IMR-90 (cell line): ENCODE results near the gene CDK15. TPM values are rescaled to one million over a fixed set of nuclear protein-coding genes. Genes with fewer than 3 reads are reported as not detected.
"Not testable (repeated sequence)": the region's sequence is repeated elsewhere in the genome, so short reads cannot be mapped to it uniquely, and the experiment has no call there.

Source experiments
- ATAC-seq: fragments of 200-7000 bp; cut with Tn5 transposase; 2 replicates; pipeline ENCODE4 v1.9.1; 2020; ENCODE audit warnings: low read depth, mild to moderate bottlenecking, moderate library complexity
- BruUV-seq: library from RNA; stranded (reverse); fragments of 400-500 nt; replicated peaks from 2 replicates; lab custom pipeline; 2021; lab: Mats Ljungman, UMichigan
- CTCF ChIA-PET: fragments of 300-600 bp; formaldehyde crosslinking; extraction: SDS; loops from one replicate; lab custom pipeline; 2021; ENCODE audit warnings: antibody characterized with exemption; lab: Yijun Ruan, JAX
- POLR2A ChIA-PET: fragments of 300-600 bp; sonication (Branson Sonifier 250); formaldehyde crosslinking; loops from one replicate; lab custom pipeline; 2022; ENCODE audit warnings: antibody characterized with exemption; ENCODE audit not compliant: unreplicated experiment; lab: Charles Lee
- DNase-seq: peaks from one replicate; pipeline ENCODE4 v3.0.0; 2013
- H2AFZ ChIP-seq: replicated peaks from 2 replicates; pipeline ENCODE3; 2013; ENCODE audit warnings: low read length, mild to moderate bottlenecking; ENCODE audit not compliant: poor library complexity
- H2AK5ac ChIP-seq: 2 replicates; pipeline ENCODE4 v1.6.1; 2013; ENCODE audit warnings: low read depth, low read length, inconsistent platforms
- H2AK9ac ChIP-seq: replicated peaks from 2 replicates; pipeline ENCODE3; 2013; ENCODE audit warnings: mild to moderate bottlenecking, low read depth, low read length, moderate library complexity; ENCODE audit not compliant: poor library complexity
- H2BK120ac ChIP-seq: 2 replicates; pipeline ENCODE4 v1.6.1; 2013; ENCODE audit warnings: low read depth, low read length, inconsistent platforms
- H2BK15ac ChIP-seq: 3 replicates; pipeline ENCODE4 v1.6.1; 2013; ENCODE audit warnings: low read depth, low read length, inconsistent platforms
- H2BK20ac ChIP-seq: 2 replicates; pipeline ENCODE4 v1.6.1; 2013; ENCODE audit warnings: low read depth, mild to moderate bottlenecking, inconsistent platforms, low read length, moderate library complexity
- H2BK5ac ChIP-seq: 2 replicates; pipeline ENCODE4 v1.6.1; 2013; ENCODE audit warnings: mild to moderate bottlenecking, low read depth, low read length, inconsistent platforms; ENCODE audit not compliant: poor library complexity, severe bottlenecking
- H3K14ac ChIP-seq: replicated peaks from 2 replicates; pipeline ENCODE4 v1.6.1; 2013; ENCODE audit warnings: low read depth, low read length, inconsistent platforms
- H3K18ac ChIP-seq: 2 replicates; pipeline ENCODE4 v1.6.1; 2013; ENCODE audit warnings: low read depth, low read length, control low read depth
- H3K23ac ChIP-seq: 2 replicates; pipeline ENCODE4 v1.6.1; 2013; ENCODE audit warnings: low read depth, low read length, inconsistent platforms
- H3K27ac ChIP-seq: 2 replicates; pipeline ENCODE4 v1.5.1; 2013; ENCODE audit warnings: mild to moderate bottlenecking, control low read depth, low read length; ENCODE audit not compliant: insufficient read depth
- H3K27me3 ChIP-seq: 2 replicates; pipeline ENCODE4 v1.6.1; 2013; ENCODE audit warnings: low read length; ENCODE audit not compliant: control insufficient read depth, insufficient read depth
- H3K36me3 ChIP-seq: 2 replicates; pipeline ENCODE4 v1.6.1; 2013; ENCODE audit warnings: low read length, mixed read lengths; ENCODE audit not compliant: control insufficient read depth, insufficient read depth
- H3K4ac ChIP-seq: 2 replicates; pipeline ENCODE4 v1.6.1; 2013; ENCODE audit warnings: low read depth, low read length, inconsistent platforms
- H3K4me1 ChIP-seq: 2 replicates; pipeline ENCODE4 v1.6.1; 2013; ENCODE audit warnings: low read length, mixed read lengths; ENCODE audit not compliant: control insufficient read depth, insufficient read depth
- H3K4me2 ChIP-seq: 2 replicates; pipeline ENCODE4 v1.6.1; 2013; ENCODE audit warnings: low read depth, mild to moderate bottlenecking, control low read depth, low read length, moderate library complexity
- H3K4me3 ChIP-seq: 2 replicates; pipeline ENCODE4 v1.5.1; 2013; ENCODE audit warnings: low read depth, mild to moderate bottlenecking, control low read depth, low read length, moderate library complexity; ENCODE audit not compliant: insufficient read depth
- H3K56ac ChIP-seq: 2 replicates; pipeline ENCODE4 v1.6.1; 2013; ENCODE audit warnings: low read length, inconsistent platforms; ENCODE audit not compliant: insufficient read depth; ENCODE audit errors: extremely low read depth
- H3K79me1 ChIP-seq, 2 experiments: 2 replicates each; pipeline ENCODE4 v1.6.1; 2013; ENCODE audit warnings: low read length in 2 of 2, inconsistent platforms in 1 of 2, low read depth in 1 of 2
- H3K9ac ChIP-seq: 2 replicates; pipeline ENCODE4 v1.6.1; 2013; ENCODE audit warnings: low read depth, low read length, control low read depth
- H3K9me1 ChIP-seq: 2 replicates; pipeline ENCODE4 v1.6.1; 2013; ENCODE audit warnings: low read length, inconsistent platforms; ENCODE audit not compliant: insufficient read depth
- H3K9me3 ChIP-seq: 2 replicates; pipeline ENCODE4 v1.6.1; 2013; ENCODE audit warnings: low read length; ENCODE audit not compliant: control insufficient read depth, insufficient read depth
- H4K20me1 ChIP-seq: 2 replicates; pipeline ENCODE4 v1.6.1; 2013; ENCODE audit warnings: low read length, inconsistent platforms; ENCODE audit not compliant: insufficient read depth
- H4K5ac ChIP-seq: 2 replicates; pipeline ENCODE4 v1.6.1; 2013; ENCODE audit warnings: mild to moderate bottlenecking, low read depth, low read length, control low read depth
- H4K8ac ChIP-seq, 2 experiments: 2 replicates each; pipeline ENCODE4 v1.6.1; 2013; ENCODE audit warnings: low read depth in 2 of 2, low read length in 2 of 2, control low read depth in 1 of 2, inconsistent platforms in 1 of 2
- H4K91ac ChIP-seq: 2 replicates; pipeline ENCODE4 v1.6.1; 2013; ENCODE audit warnings: low read depth, low read length, inconsistent platforms; ENCODE audit not compliant: insufficient read depth
- WGBS, 2 experiments: methylation state at CpG; one replicate each; pipeline versions ENCODE4 v1.1.5 to v1.1.7; 2013; ENCODE audit warnings: missing lambda C conversion rate in 2 of 2; ENCODE audit not compliant: insufficient read length in 1 of 2; ENCODE audit errors: extremely low coverage in 2 of 2; 5-methylcytosine and 5-hydroxymethylcytosine counted together
- dilution Hi-C: fragments of 300-500 bp; cut with HindIII; formaldehyde crosslinking; loops from one replicate; pipeline ENCODE4 v1.14.3; 2018; ENCODE audit warnings: low sequenced_read_pairs; ENCODE audit not compliant: unreplicated experiment
- in situ Hi-C: fragments of 300-500 bp; cut with MboI; formaldehyde crosslinking; loops from 3 replicates; pipeline ENCODE4 v1.14.3; 2019; ENCODE audit warnings: low sequenced_read_pairs, inconsistent platforms, mixed read lengths
- intact Hi-C: fragments of 100-400 bp; cut with micrococcal nuclease; formaldehyde crosslinking; loops from 2 replicates; pipeline ENCODE4 v1.10.0; 2022
- polyA plus RNA-seq, 3 experiments: library from polyadenylated mRNA; depleted of rRNA; stranded (reverse); fragments of >200 nt; gene quantifications; 2 replicates each; pipeline ENCODE4 v1.2.3, GENCODE V29; 2012; ENCODE audit warnings: low replicate concordance in 1 of 3
- total RNA-seq: library from RNA; depleted of rRNA; stranded (reverse); fragments of >200 nt; gene quantifications from 2 replicates; pipeline ENCODE4 v1.2.3, GENCODE V29; 2012
- TF ChIP-seq, protein P1 (sequence below): fragments of 150-350 bp; IDR thresholded peaks from 2 replicates; pipeline ENCODE4 v1.6.1; 2017; ENCODE audit warnings: mild to moderate bottlenecking, antibody characterized with exemption, low read length, low read depth

The CDK15 gene
- total and polyA plus RNA-seq, 2 of the 4 experiments (the other 2 are of a cell fraction): 16.1 to 33.0 TPM

- TF ChIP-seq, protein P1, sequence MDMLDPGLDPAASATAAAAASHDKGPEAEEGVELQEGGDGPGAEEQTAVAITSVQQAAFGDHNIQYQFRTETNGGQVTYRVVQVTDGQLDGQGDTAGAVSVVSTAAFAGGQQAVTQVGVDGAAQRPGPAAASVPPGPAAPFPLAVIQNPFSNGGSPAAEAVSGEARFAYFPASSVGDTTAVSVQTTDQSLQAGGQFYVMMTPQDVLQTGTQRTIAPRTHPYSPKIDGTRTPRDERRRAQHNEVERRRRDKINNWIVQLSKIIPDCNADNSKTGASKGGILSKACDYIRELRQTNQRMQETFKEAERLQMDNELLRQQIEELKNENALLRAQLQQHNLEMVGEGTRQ: no peak
Measured at GRCh38 chr2:201842131-201842860, 36.0 kb downstream of the CDK15 start (continued).

DNA sequence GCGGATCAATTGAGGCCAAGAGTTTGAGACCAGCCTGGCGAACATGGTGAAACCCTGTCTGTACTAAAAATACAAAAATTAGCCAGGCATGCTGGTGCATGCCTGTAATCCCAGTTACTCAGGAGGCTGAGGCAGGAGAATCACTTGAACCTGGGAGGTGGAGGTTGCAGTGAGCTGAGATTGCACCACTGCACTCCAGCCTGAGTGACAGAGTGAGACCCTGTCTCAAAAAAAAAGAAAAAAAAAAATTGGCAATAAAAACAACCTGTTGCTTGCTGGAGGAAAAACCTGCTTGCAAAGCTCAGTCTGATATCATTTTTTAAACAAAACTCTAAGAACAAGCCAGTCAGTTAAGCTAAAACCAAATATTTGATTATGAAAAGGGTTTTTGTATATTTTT lies 38.6 kb downstream of the CDK15 start:
- H3K4ac ChIP-seq, H3K18ac ChIP-seq, H2AK5ac ChIP-seq, H2BK15ac ChIP-seq, H3K36me3 ChIP-seq, H2AFZ ChIP-seq, H3K27me3 ChIP-seq, H3K23ac ChIP-seq, H2BK20ac ChIP-seq, intact Hi-C loops, H3K9me3 ChIP-seq, H3K27ac ChIP-seq, DNase-seq, in situ Hi-C loops, BruUV-seq, ATAC-seq, H2BK120ac ChIP-seq, H3K4me3 ChIP-seq, H2BK5ac ChIP-seq, H3K4me1 ChIP-seq, H3K56ac ChIP-seq, H4K91ac ChIP-seq, H3K9ac ChIP-seq, H3K14ac ChIP-seq, H3K4me2 ChIP-seq, POLR2A ChIA-PET, H4K5ac ChIP-seq, H2AK9ac ChIP-seq, dilution Hi-C loops, H4K20me1 ChIP-seq, H4K8ac ChIP-seq, H3K9me1 ChIP-seq: not testable (repeated sequence)
- CTCF ChIA-PET: interaction anchor here (0.6 kb wide), 2 partner anchors 160 to 339 kb away, joined by 3 to 4 read pairs; no protein-coding TSS in a partner anchor
- H3K79me1 ChIP-seq: peaks cover 0 to 11% of the 10 kb centered on the region in 2 experiments; a peak in 2 of 4 replicates
- WGBS, 2 experiments: no CpG with 5 or more reads among the region's 2 CpGs
